Peyer's patch (tissue), 4 donors: ENCODE results near the gene SYNE2.

Source experiments
- CTCF ChIP-seq, 6 experiments: fragments of 450-650 bp in 4 of 6; fragments of 200-600 bp in 2 of 6; sonication (generic) in 1 of 6; IDR thresholded peaks; one replicate each; pipeline ENCODE4 v1.5.1; 2017 to 2019; ENCODE audit warnings: antibody characterized with exemption in 6 of 6, mild to moderate bottlenecking in 3 of 6, moderate library complexity in 1 of 6
- POLR2A ChIP-seq, 2 donors: fragments of 450-650 bp; IDR thresholded peaks; one replicate each; pipeline ENCODE4 v1.5.1; 2017; ENCODE audit warnings: antibody characterized with exemption in 2 of 2, mild to moderate bottlenecking in 2 of 2, moderate library complexity in 2 of 2

- no peak for TF ChIP-seq POLR2A (IDR thresholded peaks at IDR 0.05)
- TF ChIP-seq CTCF (IDR thresholded peaks at IDR 0.05): no peak
Observed at GRCh38 chr14:63951429-63951828, 98.6 kb downstream of the SYNE2 start.
